Fibroblast of pulmonary artery (primary cell): ENCODE data around the gene KCNN3.

ENCODE experiments used
- DNase-seq: peaks from one replicate; pipeline ENCODE4 v3.0.0-alpha.2; 2010; ENCODE audit warnings: low read depth
- H3K4me3 ChIP-seq: replicated peaks from 2 replicates; pipeline ENCODE4 v1.5.1; 2011; ENCODE audit warnings: low read depth, mild to moderate bottlenecking, control low read depth, low read length, moderate library complexity
- TF ChIP-seq, protein P1 (sequence below): IDR thresholded peaks from 2 replicates; pipeline ENCODE4 v1.5.1; 2011; ENCODE audit warnings: mild to moderate bottlenecking, control low read depth, low read length, inconsistent platforms; ENCODE audit errors: missing control alignments

The KCNN3 gene

DNA sequence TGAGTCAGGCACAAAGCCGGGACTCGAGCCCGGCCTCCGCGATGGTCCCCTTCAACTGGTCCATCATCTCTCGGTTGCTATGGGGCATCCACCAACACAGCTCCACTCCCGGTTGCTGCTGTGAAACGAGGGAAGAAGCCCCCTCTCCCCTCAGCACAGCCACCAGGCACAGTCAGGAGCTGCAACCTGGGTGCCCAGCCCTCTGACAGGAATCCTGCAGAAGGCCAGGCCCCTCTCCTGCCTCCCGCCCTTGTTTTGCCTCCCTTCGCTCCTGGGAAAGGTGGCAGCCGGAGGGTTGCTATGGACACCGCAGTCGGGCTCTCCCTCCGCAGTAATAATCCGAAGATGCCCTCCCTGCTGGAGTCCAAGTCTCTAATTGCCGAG is 8.9 kb upstream of the KCNN3 start:
- H3K4me3 ChIP-seq, result no peak overlapping the region
- TF ChIP-seq, protein P1, sequence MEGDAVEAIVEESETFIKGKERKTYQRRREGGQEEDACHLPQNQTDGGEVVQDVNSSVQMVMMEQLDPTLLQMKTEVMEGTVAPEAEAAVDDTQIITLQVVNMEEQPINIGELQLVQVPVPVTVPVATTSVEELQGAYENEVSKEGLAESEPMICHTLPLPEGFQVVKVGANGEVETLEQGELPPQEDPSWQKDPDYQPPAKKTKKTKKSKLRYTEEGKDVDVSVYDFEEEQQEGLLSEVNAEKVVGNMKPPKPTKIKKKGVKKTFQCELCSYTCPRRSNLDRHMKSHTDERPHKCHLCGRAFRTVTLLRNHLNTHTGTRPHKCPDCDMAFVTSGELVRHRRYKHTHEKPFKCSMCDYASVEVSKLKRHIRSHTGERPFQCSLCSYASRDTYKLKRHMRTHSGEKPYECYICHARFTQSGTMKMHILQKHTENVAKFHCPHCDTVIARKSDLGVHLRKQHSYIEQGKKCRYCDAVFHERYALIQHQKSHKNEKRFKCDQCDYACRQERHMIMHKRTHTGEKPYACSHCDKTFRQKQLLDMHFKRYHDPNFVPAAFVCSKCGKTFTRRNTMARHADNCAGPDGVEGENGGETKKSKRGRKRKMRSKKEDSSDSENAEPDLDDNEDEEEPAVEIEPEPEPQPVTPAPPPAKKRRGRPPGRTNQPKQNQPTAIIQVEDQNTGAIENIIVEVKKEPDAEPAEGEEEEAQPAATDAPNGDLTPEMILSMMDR, result no peak
- no peak for DNase-seq

GRCh38 chr1:154878371-154879037 is 8.4 kb upstream of the KCNN3 start:
- TF ChIP-seq, protein P1, result peak; percentile 79
- H3K4me3 ChIP-seq, result no peak overlapping the region
- peak; percentile 78 for DNase-seq

- TF ChIP-seq, protein P1, result no peak
- no peak overlapping the region for H3K4me3 ChIP-seq
- DNase-seq, result peak; percentile 29
Observed at GRCh38 chr1:154877370-154877974, 7.4 kb upstream of the KCNN3 start.

- H3K4me3 ChIP-seq, result no peak overlapping the region
- no peak for DNase-seq
- TF ChIP-seq, protein P1, result no peak
Observed at GRCh38 chr1:154876842-154877369, 6.8 kb upstream of the KCNN3 start.

- DNase-seq, result no peak
- TF ChIP-seq, protein P1, result no peak
- H3K4me3 ChIP-seq, result no peak overlapping the region
Observed at GRCh38 chr1:154874465-154874864, 4.4 kb upstream of the KCNN3 start.

DNA sequence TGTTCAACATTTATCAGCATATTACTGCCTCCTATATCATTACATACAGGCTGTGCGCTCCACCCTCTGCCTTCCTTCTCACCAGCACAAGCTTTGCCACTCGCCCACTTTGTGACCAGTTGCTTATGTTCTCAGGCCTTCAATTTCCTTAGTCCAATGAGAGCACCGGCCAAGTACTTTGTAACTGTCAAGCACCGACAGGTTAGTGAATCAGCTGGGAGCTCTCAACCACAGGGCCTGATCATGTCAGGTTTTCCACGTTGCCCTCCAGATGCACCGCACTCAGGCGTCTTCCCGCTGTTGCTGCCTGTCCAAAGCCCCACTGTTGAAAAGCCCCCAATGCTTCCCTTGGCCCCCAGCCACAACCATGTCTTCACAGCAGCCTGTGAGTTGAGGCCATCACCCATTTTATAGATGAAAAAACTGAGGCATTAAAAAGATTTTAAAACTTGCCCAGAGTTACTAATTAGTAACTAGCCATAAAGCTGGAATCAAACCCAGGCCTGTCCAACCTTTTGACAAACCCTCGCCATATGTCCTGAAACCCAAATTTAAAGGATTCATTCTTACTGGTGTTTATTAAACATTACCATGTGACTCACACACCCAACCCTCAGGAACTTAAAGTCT is 3.4 kb upstream of the KCNN3 start:
- DNase-seq, result no peak
- TF ChIP-seq, protein P1, result no peak
- H3K4me3 ChIP-seq, result no peak overlapping the region
